BJ (cell line): ENCODE measurements around the gene MLLT6. TPM values are rescaled to one million over a fixed set of nuclear protein-coding genes. Genes with fewer than 3 reads are reported as not detected.

Experiments
- CTCF ChIA-PET: fragments of 350-600 bp; formaldehyde crosslinking; extraction: SDS; loops from one replicate; lab custom pipeline; 2021; ENCODE audit warnings: antibody characterized with exemption, inconsistent platforms; lab: Yijun Ruan, JAX
- POLR2A ChIA-PET: fragments of 300-600 bp; sonication (Branson Sonifier 250); formaldehyde crosslinking; extraction: SDS; loops from one replicate; lab custom pipeline; 2021; ENCODE audit warnings: antibody characterized with exemption; lab: Charles Lee
- DNase-seq: peaks from one replicate; pipeline ENCODE4 v3.0.0-alpha.2; 2011; ENCODE audit warnings: low read depth
- H3K27me3 ChIP-seq: 2 replicates; pipeline ENCODE4 v1.6.0; 2011; ENCODE audit warnings: low read length; ENCODE audit not compliant: control insufficient read depth, insufficient read depth
- H3K36me3 ChIP-seq: 2 replicates; pipeline ENCODE4 v1.5.1; 2011; ENCODE audit warnings: low read length; ENCODE audit not compliant: control insufficient read depth, insufficient read depth
- H3K4me3 ChIP-seq: 2 replicates; pipeline ENCODE4 v1.5.1; 2011; ENCODE audit warnings: low read depth, mild to moderate bottlenecking, control low read depth, low read length
- CTCF ChIP-seq: IDR thresholded peaks from 2 replicates; pipeline ENCODE4 v1.5.1; 2011; ENCODE audit warnings: low read depth, mild to moderate bottlenecking, control low read depth, inconsistent platforms, low read length, moderate library complexity; ENCODE audit not compliant: insufficient read depth
- polyA plus RNA-seq: library from polyadenylated mRNA; depleted of rRNA; stranded (reverse); fragments of >200 nt; gene quantifications from 2 replicates; pipeline ENCODE4 v1.2.3, GENCODE V29; 2011; rRNA removed
- small RNA-seq: library from RNA; depleted of rRNA; stranded (forward); fragments of <200 nt; gene quantifications from one replicate; pipeline ENCODE3, GENCODE V24; 2012; ENCODE audit warnings: low replicate concordance, low read depth; ENCODE audit not compliant: insufficient read length

The MLLT6 gene
- polyA plus RNA-seq, 1 experiment = 32.1 TPM

- DNase-seq = no peak
- no peak overlapping the region for H3K4me3 ChIP-seq
- peaks cover 50% of the 10 kb centered on the region for H3K36me3 ChIP-seq
- ChIA-PET CTCF (interaction anchor here (1.2 kb wide), 1 partner anchor 17 kb away, joined by 4 read pairs; no protein-coding TSS in a partner anchor), POLR2A (no interaction called here)
- no peak for TF ChIP-seq CTCF
- no peaks in the 10 kb centered on the region for H3K27me3 ChIP-seq
These were observed 72.7 kb downstream of the MLLT6 start for GRCh38 chr17:38777641-38778250.

Small RNA genes lying within 50 kb of the gene (small RNA-seq; reads per million reads assigned to genes)
- gene MIR4726 (not detected), gene MIR4734 (not detected), gene RNA5SP440 (not detected), gene RNU6-866P (not detected)

Other genes starting within 250 kb of the MLLT6 start
- gene SRCIN1, start 99.3 kb upstream of the MLLT6 start, polyA plus RNA-seq = not detected in 2 replicates
- gene EPOP, start 30.3 kb upstream of the MLLT6 start, polyA plus RNA-seq = 0.52 and 0.55 TPM in 2 replicates
- 15.1 and 17.1 TPM in 2 replicates for gene CISD3, start 25.1 kb downstream of the MLLT6 start, polyA plus RNA-seq
- gene PCGF2, start 43.1 kb downstream of the MLLT6 start, polyA plus RNA-seq = 16.6 and 27.6 TPM in 2 replicates
- gene PSMB3, start 47.5 kb downstream of the MLLT6 start, polyA plus RNA-seq = 293 and 337 TPM in 2 replicates
- 37.2 and 41.6 TPM in 2 replicates for gene PIP4K2B, start 94.3 kb downstream of the MLLT6 start, polyA plus RNA-seq
- gene CWC25, start 120.0 kb downstream of the MLLT6 start, polyA plus RNA-seq = 14.1 and 14.5 TPM in 2 replicates
- 1,440 and 2,342 TPM in 2 replicates for gene RPL23, start 148.4 kb downstream of the MLLT6 start, polyA plus RNA-seq
- gene LASP1, start 164.8 kb downstream of the MLLT6 start, polyA plus RNA-seq = 254 and 321 TPM in 2 replicates